Measurements from ENCODE around the gene ZNF496. TPM values are rescaled to one million over a fixed set of nuclear protein-coding genes. Genes with fewer than 3 reads are reported as not detected.
"Not testable (repeated sequence)": the region's sequence is repeated elsewhere in the genome, so short reads cannot be mapped to it uniquely, and the experiment has no call there.

The ZNF496 gene
- total RNA-seq, 1 experiment from 2014 or later = 37.6 TPM

DNA sequence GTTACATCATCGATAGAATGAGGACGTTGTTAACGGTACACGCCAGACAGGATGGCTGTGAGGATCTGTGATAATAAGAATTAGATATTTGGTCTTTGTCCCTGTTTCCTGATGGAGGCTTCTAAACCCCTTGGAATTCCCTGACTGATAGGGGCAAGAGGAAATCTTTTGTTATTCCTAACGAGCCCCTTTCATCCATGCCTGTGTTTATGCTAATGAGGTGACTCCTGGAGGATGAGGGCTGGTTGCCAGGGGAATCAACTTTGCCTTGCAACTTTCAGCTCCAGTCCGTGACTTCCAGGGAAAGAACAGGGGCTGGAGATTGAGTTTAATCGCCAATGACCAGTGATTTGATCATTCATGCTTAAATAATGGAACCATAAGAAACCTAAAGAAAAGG lies 45.0 kb upstream of the ZNF496 start:
- DNase-seq = no peak
- Histone ChIP-seq H3K27me3 (ENCODE audit: insufficient read depth, low read depth) (peaks cover 23% of the 10 kb centered on the region; the same call in 1 of the 2 replicates), H3K9me3 (ENCODE audit: insufficient read depth, low read depth) (no peaks in the 10 kb centered on the region), H2AFZ (no peak overlapping the region), H3K4me2 (no peak overlapping the region), H3K4me1 (replicated peaks; ENCODE audit: insufficient read depth) (no peaks in the 10 kb centered on the region), H3F3A (ENCODE audit: insufficient read depth, low read depth) (no peaks in the 10 kb centered on the region), H4K20me1 (ENCODE audit: insufficient read depth) (no peaks in the 10 kb centered on the region), H3K36me3 (ENCODE audit: low read depth) (no peaks in the 10 kb centered on the region), H3K79me2 (ENCODE audit: low read depth) (no peaks in the 10 kb centered on the region), H3K9me2 (ENCODE audit: insufficient read depth) (no peaks in the 10 kb centered on the region), H3K4me3 (no peak overlapping the region), H3K27ac (no peak overlapping the region)
- ChIA-PET CTCF (no interaction called here), POLR2A (ENCODE audit: unreplicated experiment) (no interaction called here)
- TF ChIP-seq EZH2 (IDR thresholded peaks at IDR 0.05; ENCODE audit: low read depth) = no peak
- TF ChIP-seq, protein P1, sequence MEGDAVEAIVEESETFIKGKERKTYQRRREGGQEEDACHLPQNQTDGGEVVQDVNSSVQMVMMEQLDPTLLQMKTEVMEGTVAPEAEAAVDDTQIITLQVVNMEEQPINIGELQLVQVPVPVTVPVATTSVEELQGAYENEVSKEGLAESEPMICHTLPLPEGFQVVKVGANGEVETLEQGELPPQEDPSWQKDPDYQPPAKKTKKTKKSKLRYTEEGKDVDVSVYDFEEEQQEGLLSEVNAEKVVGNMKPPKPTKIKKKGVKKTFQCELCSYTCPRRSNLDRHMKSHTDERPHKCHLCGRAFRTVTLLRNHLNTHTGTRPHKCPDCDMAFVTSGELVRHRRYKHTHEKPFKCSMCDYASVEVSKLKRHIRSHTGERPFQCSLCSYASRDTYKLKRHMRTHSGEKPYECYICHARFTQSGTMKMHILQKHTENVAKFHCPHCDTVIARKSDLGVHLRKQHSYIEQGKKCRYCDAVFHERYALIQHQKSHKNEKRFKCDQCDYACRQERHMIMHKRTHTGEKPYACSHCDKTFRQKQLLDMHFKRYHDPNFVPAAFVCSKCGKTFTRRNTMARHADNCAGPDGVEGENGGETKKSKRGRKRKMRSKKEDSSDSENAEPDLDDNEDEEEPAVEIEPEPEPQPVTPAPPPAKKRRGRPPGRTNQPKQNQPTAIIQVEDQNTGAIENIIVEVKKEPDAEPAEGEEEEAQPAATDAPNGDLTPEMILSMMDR (conservative IDR thresholded peaks at IDR 0.05) = no peak
- intact Hi-C loops (cut with micrococcal nuclease; ENCODE audit: unreplicated experiment) = no loop called here
- BruUV-seq (replicated peaks) = no TSS peak

DNA sequence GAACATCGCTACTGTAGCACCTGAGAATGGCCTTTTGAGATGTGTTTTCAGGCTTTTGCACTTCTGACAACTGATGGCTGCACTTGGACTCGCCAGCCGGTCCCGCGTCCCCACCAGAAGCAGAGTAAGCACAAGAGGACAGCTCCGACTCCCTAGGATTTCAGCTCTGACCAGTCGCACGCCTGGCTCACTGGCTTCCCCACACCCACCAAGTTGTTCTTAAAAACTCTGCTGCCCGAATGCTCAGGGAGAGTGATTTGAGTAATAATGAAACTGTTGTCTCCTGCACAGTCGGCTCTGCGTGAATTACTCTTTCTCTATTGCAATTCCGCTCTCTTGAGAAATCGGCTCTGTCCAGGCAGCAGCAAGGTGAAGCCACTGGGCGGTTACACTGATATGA lies 44.1 kb upstream of the ZNF496 start:
- no peak for DNase-seq
- Histone ChIP-seq H3K27me3 (ENCODE audit: insufficient read depth, low read depth) (peaks cover 23% of the 10 kb centered on the region; the same call in 1 of the 2 replicates), H3K36me3 (ENCODE audit: low read depth) (no peaks in the 10 kb centered on the region), H3F3A (ENCODE audit: insufficient read depth, low read depth) (no peaks in the 10 kb centered on the region), H3K27ac (no peak overlapping the region), H2AFZ (no peak overlapping the region), H3K79me2 (ENCODE audit: low read depth) (no peaks in the 10 kb centered on the region), H3K4me2 (no peak overlapping the region), H3K4me1 (replicated peaks; ENCODE audit: insufficient read depth) (no peaks in the 10 kb centered on the region), H4K20me1 (ENCODE audit: insufficient read depth) (no peaks in the 10 kb centered on the region), H3K9me2 (ENCODE audit: insufficient read depth) (no peaks in the 10 kb centered on the region), H3K9me3 (ENCODE audit: insufficient read depth, low read depth) (no peaks in the 10 kb centered on the region), H3K4me3 (no peak overlapping the region)
- no peak for TF ChIP-seq EZH2 (IDR thresholded peaks at IDR 0.05; ENCODE audit: low read depth)
- TF ChIP-seq, protein P1 (conservative IDR thresholded peaks at IDR 0.05) = no peak
- CTCF ChIA-PET = no interaction called here
- POLR2A ChIA-PET (ENCODE audit: unreplicated experiment) = no interaction called here
- no TSS peak for BruUV-seq (replicated peaks)
- intact Hi-C loops (cut with micrococcal nuclease; ENCODE audit: unreplicated experiment) = no loop called here

DNA sequence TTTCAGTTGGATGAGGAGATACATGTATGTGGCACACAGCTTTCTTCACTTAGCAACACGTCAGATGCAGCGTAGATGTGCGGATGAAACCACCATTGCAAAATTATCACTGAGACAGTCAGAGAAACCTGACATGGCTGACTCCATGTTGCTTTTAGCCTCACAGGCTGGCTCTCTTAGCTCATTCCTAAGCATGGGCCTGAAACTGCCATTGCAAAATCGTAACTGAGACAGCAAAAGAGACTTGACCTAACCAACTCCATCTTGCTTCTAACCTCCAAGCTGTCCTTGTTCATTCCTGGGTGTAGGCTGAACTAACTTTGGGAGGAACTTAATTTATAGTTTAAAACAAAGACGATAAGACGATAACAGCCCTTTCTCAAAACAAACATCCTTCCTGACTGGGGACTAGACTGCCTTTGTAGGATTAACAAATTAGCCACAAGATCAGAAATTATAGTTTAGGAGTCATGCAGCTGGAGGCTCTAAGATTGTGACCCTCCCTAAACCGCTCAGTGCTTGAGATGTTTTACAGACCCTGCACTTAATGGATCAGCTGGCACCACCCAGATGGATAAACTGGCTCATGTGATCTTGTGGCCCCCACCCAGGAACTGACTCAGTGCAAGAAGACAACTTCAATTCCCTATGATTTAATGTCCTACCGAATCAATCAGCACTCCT lies 43.1 kb upstream of the ZNF496 start:
- H3K4me1 ChIP-seq (replicated peaks; ENCODE audit: insufficient read depth); CTCF ChIA-PET; H3K27ac ChIP-seq; H3F3A ChIP-seq (ENCODE audit: insufficient read depth, low read depth); intact Hi-C loops (cut with micrococcal nuclease; ENCODE audit: unreplicated experiment); H3K9me2 ChIP-seq (ENCODE audit: insufficient read depth); H3K36me3 ChIP-seq (ENCODE audit: low read depth); POLR2A ChIA-PET (ENCODE audit: unreplicated experiment); H3K79me2 ChIP-seq (ENCODE audit: low read depth); H2AFZ ChIP-seq; H3K4me2 ChIP-seq; H3K9me3 ChIP-seq (ENCODE audit: insufficient read depth, low read depth); DNase-seq; BruUV-seq (replicated peaks); H4K20me1 ChIP-seq (ENCODE audit: insufficient read depth); H3K4me3 ChIP-seq: not testable (repeated sequence)
- H3K27me3 ChIP-seq (ENCODE audit: insufficient read depth, low read depth) = peaks cover 23% of the 10 kb centered on the region; the same call in 1 of the 2 replicates

DNA sequence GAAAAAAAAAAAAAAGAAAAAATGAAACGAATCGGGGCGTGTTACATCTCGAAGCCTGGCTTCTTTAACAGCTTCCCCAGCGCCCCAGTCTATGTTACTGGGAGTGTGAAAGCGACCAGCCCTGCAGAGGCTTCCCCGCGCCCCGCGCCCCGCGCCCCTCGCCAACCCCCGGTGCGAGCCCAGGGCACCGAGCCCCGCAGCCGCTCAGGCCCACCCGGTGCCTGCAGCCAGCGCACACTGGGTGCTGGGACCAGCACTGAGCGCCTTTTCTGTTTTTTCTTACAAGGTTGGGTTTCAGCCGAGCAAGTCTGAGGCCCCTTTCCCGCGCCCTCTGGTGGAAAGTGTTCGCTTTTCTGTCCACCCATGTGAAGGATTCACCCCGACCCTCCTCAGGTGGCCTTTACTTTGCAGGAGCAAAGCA lies 42.1 kb upstream of the ZNF496 start:
- BruUV-seq (replicated peaks) = no TSS peak
- ChIA-PET POLR2A (ENCODE audit: unreplicated experiment) (no interaction called here), CTCF (no interaction called here)
- H2AFZ ChIP-seq = no peak overlapping the region
- DNase-seq = no peak
- H3K27me3 ChIP-seq (ENCODE audit: insufficient read depth, low read depth) = peaks cover 23% of the 10 kb centered on the region; the same call in 1 of the 2 replicates
- intact Hi-C loops (cut with micrococcal nuclease; ENCODE audit: unreplicated experiment) = no loop called here
- H3K9me3 ChIP-seq (ENCODE audit: insufficient read depth, low read depth) = no peaks in the 10 kb centered on the region
- H3K36me3 ChIP-seq (ENCODE audit: low read depth) = no peaks in the 10 kb centered on the region
- no peaks in the 10 kb centered on the region for H3K79me2 ChIP-seq (ENCODE audit: low read depth)
- H3K9me2 ChIP-seq (ENCODE audit: insufficient read depth) = no peaks in the 10 kb centered on the region
- H3K4me3 ChIP-seq = no peak overlapping the region
- H4K20me1 ChIP-seq (ENCODE audit: insufficient read depth) = no peaks in the 10 kb centered on the region
- no peak for TF ChIP-seq EZH2 (IDR thresholded peaks at IDR 0.05; ENCODE audit: low read depth)
- no peak overlapping the region for H3K27ac ChIP-seq
- no peaks in the 10 kb centered on the region for H3K4me1 ChIP-seq (replicated peaks; ENCODE audit: insufficient read depth)
- no peaks in the 10 kb centered on the region for H3F3A ChIP-seq (ENCODE audit: insufficient read depth, low read depth)
- H3K4me2 ChIP-seq = no peak overlapping the region
